ENCODE measurements around the gene TIMP3.

GRCh38 chr22:32808038-32808445 is 6.5 kb downstream of the TIMP3 start:
- TF ChIP-seq POLR2A (IDR thresholded peaks at IDR 0.05) (no peak), CTCF (IDR thresholded peaks at IDR 0.05) (no peak)

Measured in heart left ventricle (tissue), 13 donors.